ENCODE measurements around the gene ITGB1BP2.

GRCh38 chrX:71252221-71252620 lies 49.3 kb upstream of the ITGB1BP2 start:
- TF ChIP-seq, protein P1, sequence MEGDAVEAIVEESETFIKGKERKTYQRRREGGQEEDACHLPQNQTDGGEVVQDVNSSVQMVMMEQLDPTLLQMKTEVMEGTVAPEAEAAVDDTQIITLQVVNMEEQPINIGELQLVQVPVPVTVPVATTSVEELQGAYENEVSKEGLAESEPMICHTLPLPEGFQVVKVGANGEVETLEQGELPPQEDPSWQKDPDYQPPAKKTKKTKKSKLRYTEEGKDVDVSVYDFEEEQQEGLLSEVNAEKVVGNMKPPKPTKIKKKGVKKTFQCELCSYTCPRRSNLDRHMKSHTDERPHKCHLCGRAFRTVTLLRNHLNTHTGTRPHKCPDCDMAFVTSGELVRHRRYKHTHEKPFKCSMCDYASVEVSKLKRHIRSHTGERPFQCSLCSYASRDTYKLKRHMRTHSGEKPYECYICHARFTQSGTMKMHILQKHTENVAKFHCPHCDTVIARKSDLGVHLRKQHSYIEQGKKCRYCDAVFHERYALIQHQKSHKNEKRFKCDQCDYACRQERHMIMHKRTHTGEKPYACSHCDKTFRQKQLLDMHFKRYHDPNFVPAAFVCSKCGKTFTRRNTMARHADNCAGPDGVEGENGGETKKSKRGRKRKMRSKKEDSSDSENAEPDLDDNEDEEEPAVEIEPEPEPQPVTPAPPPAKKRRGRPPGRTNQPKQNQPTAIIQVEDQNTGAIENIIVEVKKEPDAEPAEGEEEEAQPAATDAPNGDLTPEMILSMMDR (IDR thresholded peaks at IDR 0.05): no peak
- no peak for TF ChIP-seq POLR2A (IDR thresholded peaks at IDR 0.05)
